SH-SY5Y (cell line): ENCODE data around the gene VIPR2.

Source experiments
- GATA2 ChIP-seq: IDR thresholded peaks from 2 replicates; pipeline ENCODE4 v1.6.1; 2011; ENCODE audit warnings: mild to moderate bottlenecking, low read depth, low read length
- GATA3 ChIP-seq: IDR thresholded peaks from 2 replicates; pipeline ENCODE4 v1.6.1; 2011; ENCODE audit warnings: low read depth, mild to moderate bottlenecking, low read length, moderate library complexity

Gene VIPR2

GRCh38 chr7:159084069-159084801, 60.4 kb downstream of the VIPR2 start:
- no peak for TF ChIP-seq GATA3
- TF ChIP-seq GATA2, result no peak

- TF ChIP-seq GATA3 (no peak), GATA2 (no peak)
Observed at GRCh38 chr7:159083698-159084068, 61.0 kb downstream of the VIPR2 start.

DNA sequence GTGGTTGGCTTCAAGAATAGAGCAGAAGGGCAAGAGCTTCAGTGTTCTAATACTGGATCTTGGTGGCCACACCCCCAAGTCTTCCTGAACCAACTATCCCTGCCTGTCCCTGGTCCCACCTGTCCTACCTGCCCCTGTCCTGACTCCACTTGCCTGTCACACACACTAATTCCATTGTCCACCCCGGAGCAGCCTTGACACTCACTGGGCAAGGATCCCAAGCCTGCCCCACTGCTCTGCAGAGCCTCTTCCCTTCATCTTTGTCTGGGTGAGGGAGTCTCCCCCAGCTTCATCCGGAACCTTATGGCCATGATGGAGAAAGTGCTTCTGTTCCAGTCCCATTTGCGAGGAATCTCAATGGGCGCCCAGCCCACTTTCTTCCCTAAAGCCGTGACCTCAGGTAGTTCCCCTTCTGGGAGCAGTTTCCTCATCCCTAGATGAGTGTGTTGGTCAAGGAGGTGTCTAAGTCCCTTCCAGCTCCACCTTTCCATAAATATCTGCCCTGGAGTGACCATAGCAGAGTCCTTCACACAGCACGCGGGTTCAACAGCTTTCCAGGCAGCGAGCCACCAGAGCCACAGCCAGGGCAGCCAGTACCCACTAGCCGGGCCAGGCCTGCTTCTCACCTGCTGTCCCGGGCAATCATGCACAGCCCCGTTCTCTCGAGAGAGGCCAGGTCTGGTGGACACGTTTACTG, 61.5 kb downstream of the VIPR2 start:
- TF ChIP-seq GATA2 (no peak), GATA3 (no peak)

- TF ChIP-seq GATA3 (no peak), GATA2 (no peak)
Observed at GRCh38 chr7:159078911-159079270, 65.8 kb downstream of the VIPR2 start.

DNA sequence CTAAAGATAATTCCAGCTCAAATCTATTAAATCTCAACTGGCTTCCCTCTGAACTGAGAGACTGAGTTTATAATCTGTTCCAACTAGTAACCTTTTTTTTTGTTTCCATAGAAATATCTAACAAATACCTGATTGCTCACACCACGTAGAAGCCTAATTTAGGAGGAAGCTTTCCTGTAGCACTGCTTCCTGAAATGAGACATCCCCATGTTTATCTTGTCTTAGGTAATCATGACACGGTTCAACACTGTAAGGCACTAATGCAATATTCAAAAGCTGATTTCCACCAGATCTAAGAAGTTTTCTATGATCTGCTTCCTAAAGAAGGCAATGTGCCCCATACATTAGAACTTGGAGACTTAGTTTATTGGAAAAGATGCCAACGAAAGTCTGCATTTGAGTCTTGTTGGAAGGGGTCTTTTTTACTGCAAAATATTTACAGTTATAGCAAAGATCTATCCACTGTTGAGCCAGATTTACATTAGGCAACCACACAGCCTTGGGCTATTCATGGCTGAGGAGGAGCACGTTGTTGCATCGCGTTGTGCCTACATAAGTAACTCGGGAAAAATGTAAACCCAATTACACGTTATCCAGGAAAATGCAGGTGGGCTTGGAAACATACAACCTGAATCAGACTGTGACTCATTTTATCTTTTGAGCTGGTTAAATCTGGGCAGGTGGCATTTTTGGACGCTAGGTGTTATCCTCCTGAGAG, 66.3 kb downstream of the VIPR2 start:
- no peak for TF ChIP-seq GATA3
- TF ChIP-seq GATA2, result no peak

GRCh38 chr7:159076333-159076732, 68.3 kb downstream of the VIPR2 start:
- TF ChIP-seq GATA2, result no peak
- TF ChIP-seq GATA3, result no peak

DNA sequence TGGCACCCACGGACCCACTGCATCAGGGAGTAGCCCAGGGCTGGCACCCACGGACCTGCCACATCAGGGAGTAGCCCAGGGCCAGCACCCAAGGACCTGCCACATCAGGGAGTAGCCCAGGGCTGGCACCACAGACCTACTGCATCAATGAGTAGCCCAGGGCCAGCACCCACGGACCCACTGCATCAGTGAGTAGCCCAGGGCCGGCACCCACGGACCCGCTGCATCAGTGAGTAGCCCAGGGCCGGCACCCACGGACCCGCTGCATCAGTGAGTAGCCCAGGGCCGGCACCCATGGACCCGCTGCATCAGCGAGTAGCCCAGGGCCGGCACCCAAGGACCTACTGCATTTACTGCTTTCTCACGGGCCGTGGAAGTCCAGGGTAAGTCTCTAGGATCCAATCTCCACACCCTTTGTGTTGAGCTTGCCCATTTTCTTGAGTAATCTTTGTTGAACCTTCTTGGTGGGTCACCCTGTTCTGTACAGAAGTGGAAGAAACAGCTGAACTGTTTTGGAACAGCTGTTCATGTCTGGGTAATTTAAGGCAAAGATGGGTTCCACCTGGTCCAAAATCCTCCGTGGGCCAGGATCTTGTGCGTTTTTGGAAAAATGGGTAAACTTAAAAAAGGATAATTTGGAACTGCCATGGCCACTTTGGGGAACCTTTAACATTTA, 69.0 kb downstream of the VIPR2 start:
- no peak for TF ChIP-seq GATA3
- TF ChIP-seq GATA2, result no peak

- TF ChIP-seq GATA2, result no peak
- TF ChIP-seq GATA3, result no peak
Observed at GRCh38 chr7:159071260-159071659, 73.4 kb downstream of the VIPR2 start.

- TF ChIP-seq GATA3 (no peak), GATA2 (no peak)
Observed at GRCh38 chr7:159070431-159071148, 74.1 kb downstream of the VIPR2 start.

DNA sequence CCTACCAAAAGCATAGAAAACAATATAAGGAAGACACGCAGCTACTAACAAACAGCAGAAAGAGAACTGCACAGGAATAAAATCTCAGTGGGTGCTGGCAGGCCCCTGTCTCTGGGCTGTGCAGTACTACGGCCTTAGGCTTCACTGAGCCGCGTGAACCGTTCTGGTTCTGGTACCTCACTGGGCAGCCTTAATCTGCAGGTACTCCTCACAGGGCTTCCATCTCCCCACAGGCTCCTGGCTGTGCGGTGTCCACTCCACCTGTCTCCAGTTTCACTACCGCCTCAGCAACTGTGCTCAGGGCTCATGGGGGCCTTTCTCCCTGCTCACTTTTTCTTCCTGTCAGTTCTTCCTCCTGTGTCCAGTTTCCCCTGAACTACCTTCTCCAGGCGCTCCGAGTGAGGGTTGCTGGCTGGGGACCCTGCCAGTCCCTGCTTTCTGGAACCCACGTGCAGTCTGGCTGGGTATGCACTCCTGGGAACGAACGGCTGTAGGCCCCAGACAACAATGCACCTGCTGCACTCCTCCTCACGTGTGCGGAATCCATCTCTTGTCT, 75.7 kb downstream of the VIPR2 start:
- TF ChIP-seq GATA3, result no peak
- TF ChIP-seq GATA2, result no peak

DNA sequence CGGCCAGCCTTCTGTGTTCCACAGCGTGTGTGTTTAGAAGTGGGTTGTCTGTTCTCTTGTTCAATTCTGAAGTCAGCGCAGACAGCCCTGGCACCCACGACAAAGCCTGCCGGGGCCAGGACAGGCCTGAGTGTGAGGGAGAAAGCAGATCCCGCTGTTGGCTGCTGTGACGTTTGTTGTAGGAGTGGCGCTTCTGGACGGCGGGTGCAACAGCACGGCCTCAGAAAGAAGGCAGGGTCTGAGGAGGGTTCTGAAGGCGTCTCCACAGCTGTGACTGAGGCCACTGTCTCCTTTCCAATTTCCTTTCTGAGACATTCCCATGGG, 76.2 kb downstream of the VIPR2 start:
- TF ChIP-seq GATA2, result no peak
- no peak for TF ChIP-seq GATA3

DNA sequence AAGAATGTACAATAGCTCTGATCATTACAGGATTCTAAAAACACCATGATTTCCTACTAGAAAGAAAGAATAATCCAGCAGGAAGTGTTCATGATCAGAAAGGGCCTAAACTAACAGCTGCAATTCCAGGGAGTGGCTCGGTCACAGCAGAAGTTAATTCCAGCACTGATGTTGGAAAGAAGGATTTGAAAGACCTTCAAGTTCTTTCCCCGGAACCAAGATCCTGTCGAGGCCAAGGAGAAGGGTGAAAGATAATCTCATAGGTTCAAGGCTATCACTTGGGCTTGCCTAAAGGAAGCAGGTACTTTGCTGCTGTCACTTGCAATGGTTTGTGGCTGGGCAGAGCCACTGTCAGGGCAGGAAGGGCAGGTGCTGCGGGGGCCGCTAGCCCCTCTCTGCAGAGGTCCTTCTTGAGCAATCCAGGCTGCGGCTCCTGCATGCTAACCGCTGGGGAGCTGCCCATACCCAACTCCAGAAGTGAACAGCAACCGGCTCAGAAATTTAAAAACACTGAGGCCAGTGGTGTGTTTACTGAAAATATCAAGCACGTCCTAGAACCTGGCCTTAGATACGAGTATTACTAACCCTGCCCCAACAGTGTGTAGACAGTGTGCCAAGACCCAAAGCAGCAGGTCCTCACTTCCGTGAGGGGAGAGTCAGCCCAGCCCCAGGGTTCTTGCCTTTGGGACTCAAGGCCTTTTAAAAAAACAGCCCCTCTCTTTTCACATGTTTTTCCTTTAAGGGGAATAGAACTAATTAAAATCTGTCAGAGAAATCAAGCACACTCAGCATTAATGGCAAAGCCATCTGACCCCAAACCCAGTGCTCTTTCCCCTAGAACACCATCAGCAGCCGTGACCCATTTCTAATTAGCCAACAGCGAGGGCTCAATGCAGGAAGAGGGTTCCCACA, 76.8 kb downstream of the VIPR2 start:
- TF ChIP-seq GATA2 (no peak), GATA3 (no peak)
